HG02884 (cell line): Measurements from ENCODE around the gene EPRS1.
A peak's percentile ranks its signal among the peaks of the same experiment; 100 is the strongest.
"Not testable (repeated sequence)": the region's sequence is repeated elsewhere in the genome, so short reads cannot be mapped to it uniquely, and the experiment has no call there.

Experiments used
- ATAC-seq: cut with Tn5 transposase; IDR thresholded peaks from one replicate; pipeline ENCODE4 v1.9.1; 2021; ENCODE audit warnings: mild to moderate bottlenecking, moderate library complexity; ENCODE audit not compliant: unreplicated experiment

EPRS1 gene

GRCh38 chr1:220040028-220040596 is 6.2 kb downstream of the EPRS1 start:
- ATAC-seq: no peak

GRCh38 chr1:220038640-220039039 is 7.7 kb downstream of the EPRS1 start:
- no peak for ATAC-seq

- not testable (repeated sequence) for ATAC-seq
Observed at GRCh38 chr1:220037810-220038209, 8.5 kb downstream of the EPRS1 start.

- ATAC-seq: no peak
Observed at GRCh38 chr1:220032911-220033310, 13.4 kb downstream of the EPRS1 start.

- ATAC-seq: peak; percentile 60
Observed at GRCh38 chr1:220031287-220031686, 15.0 kb downstream of the EPRS1 start.

GRCh38 chr1:220028346-220028895 is 17.9 kb downstream of the EPRS1 start:
- ATAC-seq: no peak

- ATAC-seq: no peak
Observed at GRCh38 chr1:220019071-220019470, 27.2 kb downstream of the EPRS1 start.

GRCh38 chr1:220013497-220013896 is 32.8 kb downstream of the EPRS1 start:
- ATAC-seq: peak; percentile 38

GRCh38 chr1:220012259-220012658 is 34.0 kb downstream of the EPRS1 start:
- no peak for ATAC-seq

- no peak for ATAC-seq
Observed at GRCh38 chr1:220011620-220012019, 34.7 kb downstream of the EPRS1 start.

- no peak for ATAC-seq
Observed at GRCh38 chr1:220007438-220007837, 38.9 kb downstream of the EPRS1 start.

- no peak for ATAC-seq
Observed at GRCh38 chr1:220005489-220005888, 40.8 kb downstream of the EPRS1 start.

GRCh38 chr1:220003610-220004299 is 42.5 kb downstream of the EPRS1 start:
- ATAC-seq: no peak

GRCh38 chr1:220003015-220003414 is 43.3 kb downstream of the EPRS1 start:
- no peak for ATAC-seq

GRCh38 chr1:220001095-220001501 is 45.2 kb downstream of the EPRS1 start:
- no peak for ATAC-seq

GRCh38 chr1:219999821-220000220 is 46.5 kb downstream of the EPRS1 start:
- no peak for ATAC-seq
